ENCODE results near the gene DHRS3. TPM values are rescaled to one million over a fixed set of nuclear protein-coding genes. Genes with fewer than 3 reads are reported as not detected.

DHRS3 gene
- total RNA-seq, 1 experiment from 2014 or later = 28.8 TPM

DNA sequence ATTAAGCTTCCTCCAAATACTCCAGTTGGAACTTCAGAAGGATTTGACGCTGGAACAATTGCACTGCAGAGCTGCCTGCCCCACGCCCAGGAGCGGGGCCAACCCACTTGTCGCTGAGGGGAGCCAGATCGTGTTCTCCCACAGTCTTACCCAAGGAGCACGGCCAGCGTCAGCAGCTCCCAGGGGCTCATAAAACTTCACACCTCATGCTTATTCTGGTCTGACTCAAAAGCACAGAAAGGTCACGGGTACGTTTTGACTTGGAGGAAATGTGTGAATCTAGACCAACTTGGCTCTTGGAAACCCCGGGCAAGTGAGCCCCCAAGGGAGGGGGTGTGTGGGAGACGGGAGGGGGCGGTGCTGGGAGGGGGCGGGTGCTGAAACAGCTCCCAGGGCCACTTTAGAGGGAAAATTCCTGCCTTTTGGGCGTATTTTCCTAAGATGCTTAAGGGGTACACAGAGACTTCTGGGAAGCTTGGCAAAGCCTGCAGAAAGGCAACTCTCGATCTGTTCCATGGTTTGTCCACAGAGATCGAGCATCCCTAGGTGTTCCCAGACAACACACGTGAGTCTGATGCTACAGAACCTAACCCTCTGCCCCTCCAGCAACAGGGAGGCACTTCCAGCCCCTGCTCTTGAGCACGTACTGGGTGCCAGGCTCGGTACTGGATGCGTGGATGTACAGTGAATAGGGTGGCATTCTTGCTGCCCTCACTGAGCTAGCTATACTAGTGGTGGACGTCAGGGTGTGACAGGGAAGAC, 98.9 kb downstream of the DHRS3 start:
- no peak for DNase-seq (ENCODE audit: low read depth)

Other genes with a start within 250 kb of the DHRS3 start
- not detected in 2 replicates for gene AADACL4, start 25.9 kb upstream of the DHRS3 start, total RNA-seq (2014; rRNA removed; shearing (Covaris generic))
- gene AADACL3, start 97.9 kb upstream of the DHRS3 start, total RNA-seq (2014; rRNA removed; shearing (Covaris generic)) = not detected in 2 replicates
- not detected in 2 replicates for gene CFAP107, start 128.0 kb upstream of the DHRS3 start, total RNA-seq (2014; rRNA removed; shearing (Covaris generic))
- gene PRAMEF12, start 155.5 kb upstream of the DHRS3 start, total RNA-seq (2014; rRNA removed; shearing (Covaris generic)) = not detected in 2 replicates
- gene PRAMEF1, start 173.2 kb upstream of the DHRS3 start, total RNA-seq (2014; rRNA removed; shearing (Covaris generic)) = not detected in 2 replicates
- gene PRAMEF11, start 213.2 kb upstream of the DHRS3 start, total RNA-seq (2014; rRNA removed; shearing (Covaris generic)) = not detected in 2 replicates
- gene HNRNPCL1, start 230.5 kb upstream of the DHRS3 start, total RNA-seq (2014; rRNA removed; shearing (Covaris generic)) = 0.12 TPM in 1 of 2 replicates, not detected in the other
- gene PRAMEF2, start 238.9 kb upstream of the DHRS3 start, total RNA-seq (2014; rRNA removed; shearing (Covaris generic)) = not detected in 2 replicates